Cardiac ventricle fibroblast (primary cell): Measurements from ENCODE around the gene F9. TPM values are rescaled to one million over a fixed set of nuclear protein-coding genes. Genes with fewer than 3 reads are reported as not detected.

ENCODE experiments used
- total RNA-seq: library from RNA; depleted of rRNA; stranded (reverse); fragments of >200 nt; gene quantifications from 2 replicates; pipeline ENCODE4 v1.2.3, GENCODE V29; 2015

Gene F9
- not detected in 2 replicates for total RNA-seq

GRCh38 chrX:139530550-139530949, at the start of gene F9:
F9 (plus strand) TSS chrX:139530739; CDS start chrX:139530765, 26 bp downstream.

Other genes starting within 250 kb of the F9 start
- gene MCF2, start 177.4 kb downstream of the F9 start, total RNA-seq = 0.06 TPM in 1 of 2 replicates, not detected in the other